Germinal center (tissue), 1 donor: ENCODE data around the gene SERTAD2.
A peak's percentile ranks its signal among the peaks of the same experiment; 100 is the strongest.

Source experiments
- DNase-seq: peaks from one replicate; pipeline ENCODE4 v3.0.0; 2012; ENCODE audit warnings: mixed read lengths, low spot score

The SERTAD2 gene

GRCh38 chr2:64646007-64646880 lies 7.5 kb downstream of the SERTAD2 start:
- DNase-seq, result no peak

GRCh38 chr2:64644458-64645382 lies 9.0 kb downstream of the SERTAD2 start:
- peak; percentile 74 for DNase-seq

GRCh38 chr2:64643838-64644457 lies 9.8 kb downstream of the SERTAD2 start:
- no peak for DNase-seq

GRCh38 chr2:64641599-64641998 lies 12.1 kb downstream of the SERTAD2 start:
- DNase-seq, result no peak

- no peak for DNase-seq
These were observed 13.3 kb downstream of the SERTAD2 start for GRCh38 chr2:64640153-64641044.

GRCh38 chr2:64639691-64640090 lies 14.0 kb downstream of the SERTAD2 start:
- DNase-seq, result no peak

GRCh38 chr2:64638502-64639120 lies 15.1 kb downstream of the SERTAD2 start:
- DNase-seq, result no peak

- DNase-seq, result no peak
These were observed 15.8 kb downstream of the SERTAD2 start for GRCh38 chr2:64637931-64638330.

- peak; percentile 75 for DNase-seq
These were observed 16.6 kb downstream of the SERTAD2 start for GRCh38 chr2:64637000-64637635.

- DNase-seq, result peak; percentile 47
These were observed 17.5 kb downstream of the SERTAD2 start for GRCh38 chr2:64635976-64636911.

GRCh38 chr2:64634345-64635267 lies 19.1 kb downstream of the SERTAD2 start:
- no peak for DNase-seq

- no peak for DNase-seq
These were observed 20.6 kb downstream of the SERTAD2 start for GRCh38 chr2:64632835-64633819.

- no peak for DNase-seq
These were observed 21.9 kb downstream of the SERTAD2 start for GRCh38 chr2:64631771-64632170.

GRCh38 chr2:64630752-64631151 lies 23.0 kb downstream of the SERTAD2 start:
- DNase-seq, result no peak

- DNase-seq, result no peak
These were observed 23.8 kb downstream of the SERTAD2 start for GRCh38 chr2:64629875-64630274.

GRCh38 chr2:64629329-64629781 lies 24.4 kb downstream of the SERTAD2 start:
- no peak for DNase-seq
